ENCODE measurements around the gene FOXL3. TPM values are rescaled to one million over a fixed set of nuclear protein-coding genes. Genes with fewer than 3 reads are reported as not detected.

Gene FOXL3
- total RNA-seq, 4 donors from 2014 or later = not detected

- Histone ChIP-seq H3K27me3 (peaks cover 0 to 26% of the 10 kb centered on the region in 2 donors), H3K36me3 (no peaks in the 10 kb centered on the region), H3K4me3 (no peak overlapping the region), H3K9me3 (no peaks in the 10 kb centered on the region), H3K27ac (no peak overlapping the region), H3K4me1 (no peaks in the 10 kb centered on the region)
- WGBS, 2 donors = 69 to 71% methylated on average over 13 to 15 of the region's 15 CpGs
- TF ChIP-seq CTCF (IDR thresholded peaks at IDR 0.05) = no peak
- no peak for TF ChIP-seq POLR2A (IDR thresholded peaks at IDR 0.05)
- no peak for TF ChIP-seq EP300 (IDR thresholded peaks at IDR 0.05)
- DNase-seq (ENCODE audit: low spot score in 2 of 2) = no peak
Observed at GRCh38 chr7:298375-298702, 8.4 kb downstream of the FOXL3 start.

GRCh38 chr7:298743-299142 is 8.8 kb downstream of the FOXL3 start:
- whole genome bisulfite sequencing, 2 donors = 74 to 76% methylated on average over 13 of the region's 13 CpGs
- Histone ChIP-seq H3K4me1 (no peaks in the 10 kb centered on the region), H3K27me3 (peaks cover 0 to 22% of the 10 kb centered on the region in 2 donors), H3K9me3 (no peaks in the 10 kb centered on the region), H3K36me3 (no peaks in the 10 kb centered on the region), H3K27ac (no peak overlapping the region), H3K4me3 (no peak overlapping the region)
- TF ChIP-seq EP300 (IDR thresholded peaks at IDR 0.05) (no peak), CTCF (IDR thresholded peaks at IDR 0.05) (no peak), POLR2A (IDR thresholded peaks at IDR 0.05) (no peak)
- DNase-seq (ENCODE audit: low spot score in 2 of 2) = no peak

- no peaks in the 10 kb centered on the region for H3K9me3 ChIP-seq
- no peak overlapping the region for H3K27ac ChIP-seq
- WGBS, 2 donors = 90 to 91% methylated on average over 15 of the region's 15 CpGs
Observed at GRCh38 chr7:299169-299568, 9.2 kb downstream of the FOXL3 start.

GRCh38 chr7:299628-300027 is 9.7 kb downstream of the FOXL3 start:
- TF ChIP-seq EP300 (IDR thresholded peaks at IDR 0.05) (no peak), CTCF (IDR thresholded peaks at IDR 0.05) (no peak), POLR2A (IDR thresholded peaks at IDR 0.05) (no peak)

More at GRCh38 chr7:299169-299568, 9.2 kb downstream of the FOXL3 start:
- H3K4me1 ChIP-seq = no peaks in the 10 kb centered on the region
- DNase-seq (ENCODE audit: low spot score in 2 of 2) = no peak
- TF ChIP-seq CTCF (IDR thresholded peaks at IDR 0.05) (no peak), EP300 (IDR thresholded peaks at IDR 0.05) (no peak), POLR2A (IDR thresholded peaks at IDR 0.05) (no peak)
- H3K36me3 ChIP-seq = no peaks in the 10 kb centered on the region
- H3K4me3 ChIP-seq = no peak overlapping the region
- peaks cover 0 to 18% of the 10 kb centered on the region in 2 donors for H3K27me3 ChIP-seq

GRCh38 chr7:300048-300447 is 10.1 kb downstream of the FOXL3 start:
- Histone ChIP-seq H3K4me3 (no peak overlapping the region), H3K9me3 (no peaks in the 10 kb centered on the region), H3K4me1 (no peaks in the 10 kb centered on the region), H3K36me3 (no peaks in the 10 kb centered on the region), H3K27ac (no peak overlapping the region), H3K27me3 (peaks cover 0 to 9% of the 10 kb centered on the region in 2 donors)
- WGBS, 2 donors = 78 to 80% methylated on average over 10 of the region's 10 CpGs
- no peak for TF ChIP-seq POLR2A (IDR thresholded peaks at IDR 0.05)
- no peak for TF ChIP-seq CTCF (IDR thresholded peaks at IDR 0.05)
- TF ChIP-seq EP300 (IDR thresholded peaks at IDR 0.05) = no peak
- no peak for DNase-seq (ENCODE audit: low spot score in 2 of 2)

More at GRCh38 chr7:299628-300027, 9.7 kb downstream of the FOXL3 start:
- Histone ChIP-seq H3K4me1 (no peaks in the 10 kb centered on the region), H3K27ac (no peak overlapping the region), H3K36me3 (no peaks in the 10 kb centered on the region), H3K27me3 (peaks cover 0 to 13% of the 10 kb centered on the region in 2 donors), H3K9me3 (no peaks in the 10 kb centered on the region), H3K4me3 (no peak overlapping the region)
- 88 to 90% methylated on average over 16 of the region's 16 CpGs for WGBS, 2 donors
- no peak for DNase-seq (ENCODE audit: low spot score in 2 of 2)
